Stimulated activated CD4-positive, alpha-beta T cell treated with anti-CD3 and anti-CD28 coated beads, Interleukin-4, amount 100 ng/mL, for 48 hours (primary cell): Measurements from ENCODE around the gene CAPN1.

Source experiments
- DNase-seq, 2 donors: peaks; one replicate each; pipeline ENCODE4 v3.0.0-alpha.2; 2020; ENCODE audit warnings: low read depth in 2 of 2

CAPN1 gene

GRCh38 chr11:65189191-65189590 is 7.5 kb downstream of the CAPN1 start:
- DNase-seq, result no peak

GRCh38 chr11:65194564-65194963 is 12.8 kb downstream of the CAPN1 start:
- DNase-seq, result no peak

DNA sequence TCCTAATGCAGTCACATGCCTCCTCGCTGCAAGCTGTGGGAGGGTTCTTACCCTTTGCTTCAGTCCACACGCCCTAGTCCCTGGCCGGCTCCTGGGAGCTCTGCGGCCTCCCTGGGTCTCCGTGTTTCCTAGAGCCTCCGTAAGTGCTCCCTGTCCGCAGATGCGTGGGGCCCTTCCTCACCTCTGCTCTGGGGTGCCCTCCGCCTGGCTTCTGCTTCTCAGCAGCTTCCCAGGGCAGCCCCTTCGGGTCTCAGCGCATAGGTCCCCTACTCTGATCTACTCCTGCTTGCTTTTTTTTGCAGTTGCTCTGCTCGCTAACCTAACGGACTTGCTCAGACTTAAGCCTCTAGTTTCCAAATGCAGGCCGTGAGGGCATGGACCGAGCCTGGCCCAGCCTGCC is 22.4 kb downstream of the CAPN1 start:
- DNase-seq, result no peak

GRCh38 chr11:65204646-65205601 is 23.2 kb downstream of the CAPN1 start:
- DNase-seq, result peak in 1 of 2 donors; percentile 55

DNA sequence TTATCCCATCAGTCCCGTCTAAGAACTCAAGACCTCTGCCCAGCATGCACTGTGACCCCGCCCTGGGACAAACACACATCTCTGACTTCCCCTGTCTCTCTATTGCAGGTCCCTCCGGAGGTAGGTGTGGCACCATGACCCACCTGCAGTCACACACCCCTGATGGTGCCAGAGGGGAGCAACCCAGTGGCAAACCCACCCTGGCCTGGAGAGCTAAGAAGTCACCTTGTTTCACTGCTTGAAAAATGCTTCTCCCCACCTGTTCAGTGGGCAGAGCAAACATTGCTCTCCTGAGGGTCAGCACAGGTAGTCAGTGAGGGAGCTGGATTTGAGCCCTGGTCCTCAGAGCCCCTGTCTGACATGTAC is 23.9 kb downstream of the CAPN1 start:
- DNase-seq, result no peak

- no peak for DNase-seq
Observed at GRCh38 chr11:65206441-65206841, 24.7 kb downstream of the CAPN1 start.

GRCh38 chr11:65206901-65207300 is 25.2 kb downstream of the CAPN1 start:
- DNase-seq, result no peak

DNA sequence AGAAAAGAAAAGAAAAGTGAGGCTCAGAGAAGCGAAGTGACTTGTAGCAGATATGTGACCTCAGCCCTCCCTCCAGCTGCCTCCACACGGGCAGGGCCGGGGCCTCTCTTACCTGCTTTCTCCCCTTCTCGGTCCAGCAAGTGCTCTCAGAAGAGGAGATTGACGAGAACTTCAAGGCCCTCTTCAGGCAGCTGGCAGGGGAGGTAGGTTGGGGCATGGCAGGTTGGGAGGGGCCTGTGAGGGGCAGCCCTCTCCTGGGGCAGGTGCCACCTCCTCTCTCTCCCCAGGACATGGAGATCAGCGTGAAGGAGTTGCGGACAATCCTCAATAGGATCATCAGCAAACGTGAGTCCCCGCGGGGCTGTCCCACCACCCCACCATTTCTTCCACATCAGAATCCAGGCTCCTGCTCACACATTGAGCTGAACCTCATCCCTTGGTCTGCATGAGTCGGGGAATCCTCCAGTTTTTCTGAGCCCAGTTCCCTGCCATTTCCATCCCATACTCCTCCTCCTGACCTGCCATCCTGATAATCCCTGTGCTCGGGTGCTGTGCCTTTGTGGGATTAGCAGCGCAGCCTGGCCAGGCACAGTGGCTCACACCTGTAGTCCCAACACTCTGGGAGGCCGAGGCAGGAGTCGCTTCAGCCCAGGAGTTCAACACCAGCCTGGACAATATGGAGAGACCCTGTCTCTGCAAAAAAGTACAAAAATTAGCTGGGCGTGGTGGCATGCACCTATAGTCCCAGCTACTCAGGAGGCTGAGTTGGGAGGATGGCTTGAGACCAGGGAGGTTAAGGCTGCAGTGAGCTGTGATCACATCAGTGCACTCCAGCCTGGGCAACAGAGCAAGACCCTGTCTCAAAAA is 26.4 kb downstream of the CAPN1 start:
- DNase-seq, result no peak

DNA sequence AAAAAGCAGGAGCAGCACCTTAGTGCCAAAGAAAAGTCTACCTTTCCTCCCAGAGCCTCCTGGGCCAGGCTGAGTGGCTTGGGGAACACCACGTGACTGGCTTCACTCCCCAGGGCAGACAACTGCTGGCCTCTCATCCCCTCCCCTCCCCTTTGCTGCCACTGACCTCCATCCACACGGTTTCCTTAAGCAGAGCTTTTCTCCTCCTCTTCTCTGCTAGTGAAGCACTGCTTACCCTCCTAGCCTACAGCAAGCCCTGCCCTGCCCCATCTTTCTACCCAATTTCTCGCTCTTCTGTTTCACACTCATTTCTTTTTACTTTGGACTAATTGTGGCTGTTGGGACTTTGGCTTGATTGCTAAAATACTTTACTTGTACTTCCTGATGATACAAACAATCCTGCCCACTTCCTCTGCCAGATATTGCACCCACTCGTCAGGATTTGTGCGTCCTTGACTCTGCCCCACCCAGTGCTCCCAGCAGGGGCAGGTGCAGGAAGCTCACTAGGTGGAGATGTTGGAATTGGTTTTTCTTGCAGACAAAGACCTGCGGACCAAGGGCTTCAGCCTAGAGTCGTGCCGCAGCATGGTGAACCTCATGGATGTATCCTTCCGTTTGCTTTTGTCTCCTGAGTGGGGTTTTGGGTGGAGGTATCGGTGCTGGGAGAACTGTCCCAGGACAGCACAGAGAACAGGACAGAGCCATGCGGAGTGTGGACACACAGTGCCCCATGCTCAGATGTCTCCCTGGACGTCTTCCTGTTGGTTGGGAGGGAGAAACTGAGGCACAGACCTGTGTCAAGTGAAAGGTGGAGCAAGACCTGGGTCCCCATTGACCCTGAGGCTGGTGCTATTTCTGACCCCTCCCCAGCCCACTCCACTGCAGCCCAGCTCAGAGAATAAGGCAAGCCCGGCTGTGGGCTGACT is 27.3 kb downstream of the CAPN1 start:
- DNase-seq, result no peak

DNA sequence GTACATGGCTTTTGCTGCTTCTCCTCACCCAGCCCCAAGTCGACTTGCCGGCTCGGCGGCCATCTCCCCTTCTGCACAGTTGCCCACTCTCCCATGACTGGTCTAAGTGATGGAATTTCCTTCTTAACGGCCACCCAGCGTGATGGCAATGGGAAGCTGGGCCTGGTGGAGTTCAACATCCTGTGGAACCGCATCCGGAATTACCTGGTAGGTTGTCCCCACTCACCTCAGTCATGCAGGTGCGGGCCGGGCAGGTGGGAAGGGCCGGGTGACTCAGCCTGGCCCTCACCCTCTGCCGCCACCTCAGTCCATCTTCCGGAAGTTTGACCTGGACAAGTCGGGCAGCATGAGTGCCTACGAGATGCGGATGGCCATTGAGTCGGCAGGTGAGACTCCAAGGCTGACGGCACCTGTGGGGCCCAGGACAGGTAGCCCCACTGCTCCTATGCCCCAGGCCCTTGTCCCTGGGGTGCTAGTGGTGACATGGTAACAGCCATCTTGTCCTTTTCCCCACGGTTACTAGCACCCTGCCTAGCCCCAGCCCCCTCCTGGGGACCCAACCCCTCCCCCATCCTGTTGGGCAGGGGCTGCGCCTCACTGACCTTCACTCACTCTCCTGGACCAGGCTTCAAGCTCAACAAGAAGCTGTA is 28.1 kb downstream of the CAPN1 start:
- no peak for DNase-seq

DNA sequence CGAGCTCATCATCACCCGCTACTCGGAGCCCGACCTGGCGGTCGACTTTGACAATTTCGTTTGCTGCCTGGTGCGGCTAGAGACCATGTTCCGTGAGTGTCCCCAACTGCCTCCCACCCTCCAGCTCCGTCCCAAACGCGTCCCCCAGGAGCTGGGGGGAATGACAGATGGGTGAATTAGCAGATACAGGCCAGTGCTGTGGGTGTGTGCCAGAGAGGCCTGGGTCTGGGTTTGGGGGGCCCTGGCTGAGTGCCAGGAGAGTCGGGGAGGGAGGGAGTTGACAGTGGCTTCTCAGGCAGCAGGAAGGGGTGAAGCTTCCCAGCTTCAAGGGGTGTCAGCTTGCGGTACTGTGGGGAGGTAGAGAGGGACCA is 28.6 kb downstream of the CAPN1 start:
- no peak for DNase-seq

DNA sequence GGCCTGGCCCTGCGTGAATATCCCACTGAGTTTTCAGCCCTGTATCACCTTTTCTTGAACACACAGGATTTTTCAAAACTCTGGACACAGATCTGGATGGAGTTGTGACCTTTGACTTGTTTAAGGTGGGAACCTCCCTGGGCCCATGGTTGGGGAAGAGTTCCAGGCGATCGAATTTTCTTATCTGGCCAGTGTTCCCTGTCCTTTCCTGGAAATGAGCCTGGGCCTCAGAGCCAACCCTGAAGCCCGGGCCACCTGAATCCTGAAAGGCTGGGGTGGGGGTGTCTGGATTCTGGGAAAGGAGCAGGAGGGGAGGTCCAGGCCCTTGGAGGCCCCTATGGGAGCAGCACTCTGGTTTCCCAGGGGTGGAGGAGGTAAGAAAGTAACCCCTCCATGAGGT is 29.0 kb downstream of the CAPN1 start:
- DNase-seq, result no peak

DNA sequence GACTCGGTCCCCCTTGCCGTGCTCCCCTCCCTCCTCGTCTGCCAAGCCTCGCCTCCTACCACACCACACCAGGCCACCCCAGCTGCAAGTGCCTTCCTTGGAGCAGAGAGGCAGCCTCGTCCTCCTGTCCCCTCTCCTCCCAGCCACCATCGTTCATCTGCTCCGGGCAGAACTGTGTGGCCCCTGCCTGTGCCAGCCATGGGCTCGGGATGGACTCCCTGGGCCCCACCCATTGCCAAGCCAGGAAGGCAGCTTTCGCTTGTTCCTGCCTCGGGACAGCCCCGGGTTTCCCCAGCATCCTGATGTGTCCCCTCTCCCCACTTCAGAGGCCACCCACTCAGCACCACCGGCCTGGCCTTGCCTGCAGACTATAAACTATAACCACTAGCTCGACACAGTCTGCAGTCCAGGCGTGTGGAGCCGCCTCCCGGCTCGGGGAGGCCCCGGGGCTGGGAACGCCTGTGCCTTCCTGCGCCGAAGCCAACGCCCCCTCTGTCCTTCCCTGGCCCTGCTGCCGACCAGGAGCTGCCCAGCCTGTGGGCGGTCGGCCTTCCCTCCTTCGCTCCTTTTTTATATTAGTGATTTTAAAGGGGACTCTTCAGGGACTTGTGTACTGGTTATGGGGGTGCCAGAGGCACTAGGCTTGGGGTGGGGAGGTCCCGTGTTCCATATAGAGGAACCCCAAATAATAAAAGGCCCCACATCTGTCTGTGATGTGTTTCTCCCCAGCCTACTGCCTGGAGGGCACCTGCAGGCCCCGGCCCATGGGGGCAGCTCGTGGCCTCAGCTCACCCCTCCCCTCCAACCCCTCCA is 29.8 kb downstream of the CAPN1 start:
- DNase-seq, result no peak

DNA sequence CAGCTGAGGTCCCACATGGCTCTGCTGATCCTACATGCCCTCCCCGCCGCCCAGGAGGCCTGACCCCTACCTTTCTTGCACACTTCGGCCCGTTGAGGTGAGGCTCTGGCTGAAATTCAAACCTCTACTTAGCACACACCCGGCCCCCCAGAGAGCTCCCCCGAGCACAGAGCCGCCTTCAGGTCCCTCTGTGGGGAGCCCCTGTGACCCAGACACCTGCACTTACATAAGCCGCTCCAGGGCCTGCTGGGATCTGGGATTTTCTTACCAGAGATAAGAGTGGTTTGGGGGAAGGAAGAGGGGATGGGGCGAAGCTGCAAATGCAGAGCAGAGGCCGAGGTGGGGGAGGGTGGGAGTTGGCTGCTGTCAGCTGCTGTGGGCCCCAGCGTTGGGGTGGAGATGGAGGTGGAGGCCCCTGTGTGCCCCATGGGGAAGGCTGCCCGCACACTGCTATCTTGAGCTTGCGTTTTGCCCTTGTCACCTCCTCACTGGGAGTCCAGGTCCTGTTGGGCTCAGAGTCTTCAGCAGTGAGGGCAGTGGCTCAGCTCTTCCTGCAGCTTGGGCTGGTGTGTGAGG is 30.6 kb downstream of the CAPN1 start:
- DNase-seq, result no peak

DNA sequence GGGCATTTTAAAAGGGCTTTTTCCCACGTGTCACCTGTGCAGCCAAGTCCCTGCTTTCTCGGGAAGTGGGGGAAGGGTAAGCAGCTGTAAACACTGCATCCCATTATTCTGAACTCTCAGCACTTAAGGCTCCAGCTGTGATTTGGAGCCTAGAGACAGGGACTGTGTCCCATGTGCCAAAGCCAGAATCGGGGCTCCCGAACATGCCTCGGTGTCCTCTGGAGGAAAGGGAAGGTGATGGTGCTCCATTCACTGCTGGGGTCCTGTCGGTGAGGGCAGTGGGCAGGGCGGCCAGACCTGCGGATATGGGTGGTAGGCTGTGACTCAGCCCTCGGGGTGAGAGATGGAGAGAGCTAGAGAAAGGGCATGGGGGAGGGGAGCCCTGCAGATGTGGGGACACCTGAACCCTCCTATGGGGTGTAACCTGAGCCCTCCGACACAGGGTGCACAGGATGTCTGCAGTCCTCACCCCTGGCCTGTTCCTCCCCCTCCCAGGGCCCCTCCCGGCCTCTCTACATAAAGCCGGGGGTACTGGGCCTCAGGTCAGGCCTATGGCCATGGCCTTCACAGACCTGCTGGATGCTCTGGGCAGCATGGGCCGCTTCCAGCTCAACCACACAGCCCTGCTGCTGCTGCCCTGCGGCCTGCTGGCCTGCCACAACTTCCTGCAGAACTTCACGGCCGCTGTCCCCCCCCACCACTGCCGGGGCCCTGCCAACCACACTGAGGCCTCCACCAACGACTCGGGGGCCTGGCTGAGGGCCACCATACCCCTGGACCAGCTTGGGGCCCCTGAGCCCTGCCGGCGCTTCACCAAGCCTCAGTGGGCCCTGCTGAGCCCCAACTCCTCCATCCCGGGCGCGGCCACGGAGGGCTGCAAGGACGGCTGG is 31.8 kb downstream of the CAPN1 start:
- no peak for DNase-seq

DNA sequence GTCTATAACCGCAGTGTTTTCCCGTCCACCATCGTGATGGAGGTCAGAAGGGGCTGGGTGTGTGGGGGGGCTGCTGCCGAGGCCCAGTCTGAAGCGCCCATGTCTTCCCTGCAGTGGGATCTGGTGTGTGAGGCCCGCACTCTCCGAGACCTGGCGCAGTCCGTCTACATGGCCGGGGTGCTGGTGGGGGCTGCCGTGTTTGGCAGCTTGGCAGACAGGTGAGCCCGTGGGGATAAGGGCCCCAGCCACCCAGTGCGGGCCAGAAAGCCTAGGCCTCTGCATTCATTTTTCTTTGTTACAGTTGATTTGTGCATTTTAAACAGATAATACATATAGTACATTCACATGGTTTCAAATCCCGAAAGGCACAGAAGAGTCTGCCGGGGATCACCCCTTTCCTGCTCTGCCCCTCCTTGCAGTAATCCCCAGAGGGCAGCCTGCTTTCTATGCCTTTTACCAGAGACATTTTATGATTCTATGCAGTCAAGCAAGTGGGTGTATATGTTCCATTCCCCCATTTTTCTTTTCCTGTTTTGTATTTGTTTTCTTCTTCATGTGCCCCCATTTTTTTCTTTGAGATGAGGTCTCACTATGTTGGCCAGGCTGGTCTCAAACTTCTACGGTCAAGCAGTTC is 32.6 kb downstream of the CAPN1 start:
- DNase-seq, result no peak

DNA sequence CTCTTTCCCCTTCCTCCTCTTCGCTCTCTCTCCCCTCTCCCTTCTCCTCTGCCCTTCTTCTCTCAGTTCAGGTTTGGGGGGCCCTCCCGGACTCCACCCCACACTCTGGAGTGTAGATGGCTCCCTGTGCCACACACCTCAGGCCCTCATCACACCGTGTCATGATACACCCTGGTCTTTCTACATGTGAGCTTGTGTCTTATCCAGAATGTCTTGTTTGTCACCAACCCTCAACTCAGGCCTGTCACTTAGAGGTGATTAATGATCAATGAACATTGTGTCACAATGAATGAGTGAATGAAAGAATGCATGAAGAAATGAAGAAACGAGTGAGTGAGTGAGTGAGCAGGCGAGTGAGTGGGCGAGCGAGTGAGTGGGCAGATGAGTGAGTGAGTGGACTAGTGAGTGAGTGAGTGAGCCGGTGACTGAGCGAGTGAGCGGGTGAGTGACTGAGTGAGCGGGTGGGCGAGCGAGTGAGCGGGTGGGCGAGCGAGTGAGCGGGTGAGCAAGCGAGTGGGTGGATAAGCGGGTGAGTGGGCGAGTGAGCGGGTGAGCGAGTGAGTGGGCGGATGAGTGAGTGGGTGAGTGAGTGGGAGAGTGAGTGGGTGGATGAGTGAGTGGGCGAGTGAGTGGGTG is 33.8 kb downstream of the CAPN1 start:
- no peak for DNase-seq

DNA sequence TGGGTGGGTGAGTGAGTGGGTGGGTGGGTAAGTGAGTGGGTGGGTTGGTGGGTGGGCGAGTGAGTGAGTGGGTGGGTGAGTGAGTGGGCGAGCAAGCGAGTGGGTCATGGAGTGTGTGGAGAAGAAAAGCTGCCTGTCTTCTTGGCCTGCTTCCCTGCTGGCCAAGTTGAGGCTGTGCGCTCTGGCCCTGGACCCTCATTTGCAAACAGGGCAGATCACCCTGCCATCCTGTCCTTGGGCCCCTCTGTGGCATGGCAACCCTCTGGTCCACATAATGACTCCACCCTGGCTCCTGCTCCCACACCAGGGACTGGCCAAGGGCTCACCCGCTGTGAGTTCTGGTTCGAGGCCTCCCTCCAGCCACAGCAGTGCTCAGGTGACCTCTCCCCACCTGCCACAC is 35.1 kb downstream of the CAPN1 start:
- no peak for DNase-seq
